PC-9 (cell line): ENCODE data around the gene C3orf80. TPM values are rescaled to one million over a fixed set of nuclear protein-coding genes. Genes with fewer than 3 reads are reported as not detected.

Experiments used
- BruUV-seq: library from RNA; stranded (reverse); fragments of 400-500 nt; replicated peaks from 2 replicates; lab custom pipeline; 2021; lab: Mats Ljungman, UMichigan
- CTCF ChIA-PET: fragments of 300-600 bp; sonication (Branson Sonifier 250); formaldehyde crosslinking; loops from one replicate; lab custom pipeline; 2022; ENCODE audit warnings: antibody characterized with exemption; lab: Charles Lee
- POLR2A ChIA-PET: fragments of 300-600 bp; sonication (Branson Sonifier 250); formaldehyde crosslinking; loops from one replicate; lab custom pipeline; 2022; ENCODE audit warnings: antibody characterized with exemption; ENCODE audit not compliant: unreplicated experiment; lab: Charles Lee
- DNase-seq, 2 experiments: peaks; one replicate each; pipeline versions ENCODE4 v3.0.0 to v3.0.0-alpha.2; 2015 to 2022; ENCODE audit warnings: mixed read lengths in 1 of 2
- H2AFZ ChIP-seq: fragments of 200-600 bp; sonication (generic); 2 replicates; pipeline ENCODE4 v1.8.1; 2017; ENCODE audit warnings: antibody characterized with exemption
- H3F3A ChIP-seq: fragments of 200-600 bp; sonication (generic); 2 replicates; pipeline ENCODE4 v1.8.1; 2017; ENCODE audit warnings: antibody characterized with exemption, mild to moderate bottlenecking, low read depth; ENCODE audit not compliant: insufficient read depth
- H3K27ac ChIP-seq: fragments of 200-600 bp; sonication (generic); 2 replicates; pipeline ENCODE4 v1.6.1; 2016; ENCODE audit warnings: mixed run types
- H3K27me3 ChIP-seq: fragments of 200-600 bp; sonication (generic); 2 replicates; pipeline ENCODE4 v1.6.1; 2016; ENCODE audit warnings: low read depth, mixed run types; ENCODE audit not compliant: insufficient read depth
- H3K36me3 ChIP-seq: fragments of 200-600 bp; sonication (generic); 2 replicates; pipeline ENCODE4 v1.6.1; 2016; ENCODE audit warnings: low read depth, mixed run types
- H3K4me1 ChIP-seq: fragments of 200-600 bp; sonication (generic); replicated peaks from 2 replicates; pipeline ENCODE4 v1.6.1; 2016; ENCODE audit warnings: mixed run types; ENCODE audit not compliant: insufficient read depth
- H3K4me2 ChIP-seq: fragments of 200-600 bp; sonication (generic); 2 replicates; pipeline ENCODE4 v1.6.1; 2017; ENCODE audit warnings: mixed run types
- H3K4me3 ChIP-seq: fragments of 200-600 bp; sonication (generic); 2 replicates; pipeline ENCODE4 v1.6.1; 2016; ENCODE audit warnings: mixed run types
- H3K79me2 ChIP-seq: fragments of 200-600 bp; sonication (generic); 2 replicates; pipeline ENCODE4 v1.6.1; 2017; ENCODE audit warnings: low read depth, mixed run types
- H3K9me2 ChIP-seq: fragments of 200-600 bp; sonication (generic); 2 replicates; pipeline ENCODE4 v1.8.1; 2017; ENCODE audit warnings: mild to moderate bottlenecking; ENCODE audit not compliant: insufficient read depth
- H3K9me3 ChIP-seq: fragments of 200-600 bp; sonication (generic); 2 replicates; pipeline ENCODE4 v1.8.1; 2016; ENCODE audit warnings: low read depth; ENCODE audit not compliant: insufficient read depth
- H4K20me1 ChIP-seq: fragments of 200-600 bp; sonication (generic); 2 replicates; pipeline ENCODE4 v1.8.1; 2017; ENCODE audit not compliant: insufficient read depth
- CTCF ChIP-seq: fragments of 200-600 bp; sonication (generic); conservative IDR thresholded peaks from 2 replicates; pipeline ENCODE4 v1.6.1; 2017; ENCODE audit warnings: mixed run types, antibody characterized with exemption, mild to moderate bottlenecking, moderate library complexity
- EZH2 ChIP-seq: fragments of 200-600 bp; sonication (generic); IDR thresholded peaks from 2 replicates; pipeline ENCODE4 v1.8.0; 2017; ENCODE audit warnings: antibody characterized with exemption, low read depth
- intact Hi-C: fragments of 100-400 bp; cut with micrococcal nuclease; formaldehyde crosslinking; loops from one replicate; pipeline ENCODE4 v1.10.0; 2022; ENCODE audit not compliant: unreplicated experiment
- total RNA-seq: library from RNA; stranded (reverse); gene quantifications from 2 replicates; pipeline ENCODE4 v1.2.3, GENCODE V29; 2021

Gene C3orf80
- total RNA-seq, 1 experiment from 2014 or later = not detected

- intact Hi-C loops = no loop called here
- Histone ChIP-seq H3F3A (no peaks in the 10 kb centered on the region), H2AFZ (no peak overlapping the region), H4K20me1 (no peaks in the 10 kb centered on the region), H3K79me2 (no peaks in the 10 kb centered on the region), H3K27ac (no peak overlapping the region), H3K4me2 (no peak overlapping the region), H3K9me2 (no peaks in the 10 kb centered on the region), H3K4me3 (no peak overlapping the region), H3K4me1 (no peaks in the 10 kb centered on the region), H3K27me3 (no peaks in the 10 kb centered on the region), H3K9me3 (no peaks in the 10 kb centered on the region), H3K36me3 (no peaks in the 10 kb centered on the region)
- ChIA-PET POLR2A (no interaction called here), CTCF (no interaction called here)
- DNase-seq = no peak
- no peak for TF ChIP-seq EZH2
- TF ChIP-seq CTCF = no peak
- BruUV-seq = no TSS peak
Observed at GRCh38 chr3:160192310-160193029, 32.8 kb upstream of the C3orf80 start.

DNA sequence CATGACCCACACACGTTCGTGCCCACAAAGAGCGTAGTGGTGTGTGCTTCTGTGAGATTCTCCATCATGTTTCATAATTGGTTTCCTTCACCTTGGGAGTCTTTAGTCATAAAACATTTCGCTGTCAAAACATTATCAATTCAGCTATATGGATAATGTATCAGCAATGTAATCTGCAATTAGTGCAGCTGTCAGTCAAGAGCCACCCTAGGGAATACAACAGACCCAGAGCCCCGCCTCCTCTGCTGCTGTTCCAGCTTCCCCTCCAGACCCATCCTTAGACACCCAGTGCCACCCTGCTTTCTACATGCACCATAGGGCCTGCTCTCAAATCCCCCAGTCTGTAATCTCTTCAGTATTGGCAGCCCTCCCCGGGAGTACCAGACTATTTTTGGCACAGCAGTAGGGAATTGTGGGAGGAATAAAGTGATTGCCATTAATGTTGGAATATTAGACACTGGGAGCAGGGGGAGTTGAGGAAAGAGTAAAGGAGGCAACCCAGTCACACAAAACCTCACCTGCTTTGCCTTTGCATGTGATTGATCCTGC, 31.5 kb upstream of the C3orf80 start:
- CTCF ChIA-PET = no interaction called here
- no peaks in the 10 kb centered on the region for H3F3A ChIP-seq
- H3K9me2 ChIP-seq = no peaks in the 10 kb centered on the region
- H4K20me1 ChIP-seq = no peaks in the 10 kb centered on the region
- BruUV-seq = no TSS peak
- H3K4me1 ChIP-seq = no peaks in the 10 kb centered on the region
- H3K27me3 ChIP-seq = no peaks in the 10 kb centered on the region
- H3K79me2 ChIP-seq = no peaks in the 10 kb centered on the region
- H3K4me2 ChIP-seq = no peak overlapping the region
- no peak for DNase-seq
- intact Hi-C loops = no loop called here
- no peaks in the 10 kb centered on the region for H3K9me3 ChIP-seq
- POLR2A ChIA-PET = no interaction called here
- no peak overlapping the region for H3K27ac ChIP-seq
- H3K36me3 ChIP-seq = no peaks in the 10 kb centered on the region
- TF ChIP-seq EZH2 = no peak
- no peak for TF ChIP-seq CTCF
- H2AFZ ChIP-seq = 0 out of 2 replicates have a peak overlapping the region, but pooled peaks have one; percentile 58
- H3K4me3 ChIP-seq = no peak overlapping the region

DNA sequence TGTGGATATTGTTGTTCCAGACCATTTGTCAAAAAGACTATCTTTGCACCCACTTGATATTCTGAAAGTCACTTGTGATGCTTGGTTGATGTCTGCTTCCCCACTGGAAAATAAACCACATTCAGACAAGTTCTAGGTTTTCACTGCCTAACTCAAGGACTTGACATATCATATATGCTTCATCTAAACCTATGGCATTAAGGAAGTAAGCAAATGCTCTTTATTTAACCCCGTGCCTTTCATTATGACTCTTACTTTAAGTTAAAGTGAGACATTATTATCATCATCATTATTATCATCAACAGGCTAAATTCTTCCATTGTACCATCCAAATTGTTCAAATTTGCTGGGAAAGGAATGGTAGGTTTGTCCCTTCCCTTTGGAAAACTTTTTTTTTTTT, 30.8 kb upstream of the C3orf80 start:
- Histone ChIP-seq H3K9me2 (no peaks in the 10 kb centered on the region), H3F3A (no peaks in the 10 kb centered on the region), H3K4me2 (no peak overlapping the region), H3K9me3 (no peaks in the 10 kb centered on the region), H3K4me3 (no peak overlapping the region), H3K4me1 (no peaks in the 10 kb centered on the region), H3K27ac (no peak overlapping the region), H2AFZ (peak overlapping the region; percentile 58; the same call in 1 of the 2 replicates), H3K79me2 (no peaks in the 10 kb centered on the region), H3K36me3 (no peaks in the 10 kb centered on the region), H4K20me1 (no peaks in the 10 kb centered on the region), H3K27me3 (no peaks in the 10 kb centered on the region)
- TF ChIP-seq CTCF = no peak
- TF ChIP-seq EZH2 = no peak
- no peak for DNase-seq
- ChIA-PET CTCF (no interaction called here), POLR2A (no interaction called here)
- intact Hi-C loops = no loop called here
- no TSS peak for BruUV-seq
